Retina (tissue), 1 donor: ENCODE results near the gene NFKBIB.
"Not testable (repeated sequence)": the region's sequence is repeated elsewhere in the genome, so short reads cannot be mapped to it uniquely, and the experiment has no call there.

Experiments
- DNase-seq: peaks from one replicate; pipeline ENCODE4 v3.0.0-alpha.2; 2016

NFKBIB gene

GRCh38 chr19:38899447-38900201 is at the start of gene NFKBIB, which contains the start of gene SIRT2:
NFKBIB (plus strand) TSS chr19:38899969; CDS start chr19:38900033, 64 bp downstream.
SIRT2 (minus strand) TSS chr19:38899618; CDS start chr19:38899521, 97 bp downstream.
- DNase-seq, result peak; percentile 98

- DNase-seq, result no peak
These were observed 49.3 kb upstream of the NFKBIB start for GRCh38 chr19:38850436-38850975.

GRCh38 chr19:38850976-38851621 is 48.7 kb upstream of the NFKBIB start:
- DNase-seq, result peak; percentile 77

GRCh38 chr19:38851622-38852230 is 48.0 kb upstream of the NFKBIB start:
- peak; percentile 87 for DNase-seq

- peak; percentile 54 for DNase-seq
These were observed 47.3 kb upstream of the NFKBIB start for GRCh38 chr19:38852231-38853044.

- DNase-seq, result no peak
These were observed 46.6 kb upstream of the NFKBIB start for GRCh38 chr19:38853214-38853613.

- DNase-seq, result not testable (repeated sequence)
These were observed 44.8 kb upstream of the NFKBIB start for GRCh38 chr19:38854961-38855360.

GRCh38 chr19:38855751-38856150 is 44.0 kb upstream of the NFKBIB start:
- not testable (repeated sequence) for DNase-seq

- no peak for DNase-seq
These were observed 43.0 kb upstream of the NFKBIB start for GRCh38 chr19:38856813-38857212.

- DNase-seq, result not testable (repeated sequence)
These were observed 40.1 kb upstream of the NFKBIB start for GRCh38 chr19:38859631-38860204.

- no peak for DNase-seq
These were observed 38.4 kb upstream of the NFKBIB start for GRCh38 chr19:38861368-38861767.

GRCh38 chr19:38862321-38863059 is 37.3 kb upstream of the NFKBIB start:
- no peak for DNase-seq

GRCh38 chr19:38867171-38867780 is 32.5 kb upstream of the NFKBIB start:
- DNase-seq, result no peak

- no peak for DNase-seq
These were observed 31.2 kb upstream of the NFKBIB start for GRCh38 chr19:38868551-38868950.

GRCh38 chr19:38869160-38869835 is 30.5 kb upstream of the NFKBIB start:
- no peak for DNase-seq

- peak; percentile 85 for DNase-seq
These were observed 29.7 kb upstream of the NFKBIB start for GRCh38 chr19:38869836-38870607.

GRCh38 chr19:38870612-38871011 is 29.2 kb upstream of the NFKBIB start:
- no peak for DNase-seq

- not testable (repeated sequence) for DNase-seq
These were observed 26.4 kb upstream of the NFKBIB start for GRCh38 chr19:38873400-38873799.

- DNase-seq, result no peak
These were observed 23.9 kb upstream of the NFKBIB start for GRCh38 chr19:38875656-38876395.
